ENCODE measurements around the gene KCNC1. TPM values are rescaled to one million over a fixed set of nuclear protein-coding genes. Genes with fewer than 3 reads are reported as not detected.

The KCNC1 gene
- total and polyA plus RNA-seq, 2 of the 4 experiments (the other 2 are of a cell fraction): 0.03 TPM; not detected in 1

- H3K56ac ChIP-seq (ENCODE audit: extremely low read depth, insufficient read depth, low read length): no peak overlapping the region
- no peaks in the 10 kb centered on the region for H3K9me3 ChIP-seq (ENCODE audit: control insufficient read depth, insufficient read depth, low read length)
- no peak for TF ChIP-seq MAZ (IDR thresholded peaks at IDR 0.05; ENCODE audit: borderline replicate concordance, low read depth, low read length)
- peak; percentile 68; the same call in 1 of the 2 replicates for TF ChIP-seq BHLHE40 (IDR thresholded peaks at IDR 0.05; ENCODE audit: low read depth, low read length)
- H2AK9ac ChIP-seq (replicated peaks; ENCODE audit: low read depth, low read length, poor library complexity): peak overlapping the region; percentile 87
- H3K14ac ChIP-seq (replicated peaks; ENCODE audit: low read depth, low read length): no peak overlapping the region
- H3K23ac ChIP-seq (ENCODE audit: low read depth, low read length): no peak overlapping the region
- no peak overlapping the region for H3K27ac ChIP-seq (ENCODE audit: insufficient read depth, low read length)
- in situ Hi-C loops (cut with MboI; ENCODE audit: low sequenced_read_pairs) (no loop called here), intact Hi-C loops (cut with micrococcal nuclease) (no loop called here), dilution Hi-C loops (cut with HindIII; ENCODE audit: low sequenced_read_pairs, unreplicated experiment) (loop anchor here (25.0 kb wide), 1 partner anchor 243 kb away; no protein-coding TSS in a partner anchor)
- ChIA-PET CTCF (interaction anchor here (1.3 kb wide), 1 partner anchor 234 kb away, joined by 3 read pairs; no protein-coding TSS in a partner anchor), POLR2A (ENCODE audit: unreplicated experiment) (no interaction called here)
- BruUV-seq (replicated peaks): no TSS peak
- no peak overlapping the region for H3K18ac ChIP-seq (ENCODE audit: low read depth, low read length)
- no peak overlapping the region for H3K4me2 ChIP-seq (ENCODE audit: low read depth, low read length)
- no peak overlapping the region for H2BK20ac ChIP-seq (ENCODE audit: low read depth, low read length)
- DNase-seq (peak; percentile 34), ATAC-seq (ENCODE audit: low read depth) (no peak; the same call in 1 of the 2 replicates)
- H4K20me1 ChIP-seq (ENCODE audit: insufficient read depth, low read length): no peaks in the 10 kb centered on the region; the same call in 1 of the 2 replicates
- H3K9me1 ChIP-seq (ENCODE audit: insufficient read depth, low read length): no peaks in the 10 kb centered on the region
- no peak overlapping the region for H2BK15ac ChIP-seq (ENCODE audit: low read depth, low read length)
- H3K27me3 ChIP-seq (ENCODE audit: control insufficient read depth, insufficient read depth, low read length): peaks cover 22% of the 10 kb centered on the region
- peak overlapping the region; percentile 33 for H2AFZ ChIP-seq (replicated peaks; ENCODE audit: low read length, poor library complexity)
- 60% methylated on average over 5 of the region's 10 CpGs; no CpG with 5 or more reads in 1 of the 2 experiments for WGBS, 2 experiments (ENCODE audit: extremely low coverage in 2 of 2, insufficient read length in 1 of 2)
- no peak overlapping the region for H3K4ac ChIP-seq (ENCODE audit: low read depth, low read length)
- H3K9ac ChIP-seq (ENCODE audit: low read depth, low read length): no peak overlapping the region
- H2BK5ac ChIP-seq (ENCODE audit: low read depth, low read length, poor library complexity, severe bottlenecking): no peak overlapping the region
- H4K8ac ChIP-seq (ENCODE audit: low read depth in 2 of 2, low read length in 2 of 2): no peak overlapping the region
- H2AK5ac ChIP-seq (ENCODE audit: low read depth, low read length): no peak overlapping the region
- no peak overlapping the region for H4K91ac ChIP-seq (ENCODE audit: insufficient read depth, low read depth, low read length)
- H3K36me3 ChIP-seq (ENCODE audit: control insufficient read depth, insufficient read depth, low read length): no peaks in the 10 kb centered on the region
- H3K4me1 ChIP-seq (ENCODE audit: control insufficient read depth, insufficient read depth, low read length): no peaks in the 10 kb centered on the region
- H4K5ac ChIP-seq (ENCODE audit: low read depth, low read length): no peak overlapping the region
- H2BK120ac ChIP-seq (ENCODE audit: low read depth, low read length): no peak overlapping the region
- H3K79me1 ChIP-seq (ENCODE audit: low read depth in 1 of 2, low read length in 2 of 2): no peaks in the 10 kb centered on the region
- H3K4me3 ChIP-seq (ENCODE audit: insufficient read depth, low read depth, low read length): no peak overlapping the region
Measured at GRCh38 chr11:17744151-17744940, 9.8 kb downstream of the KCNC1 start.
